WTC11 (cell line): ENCODE data around the gene TUBA1A. TPM values are rescaled to one million over a fixed set of nuclear protein-coding genes. Genes with fewer than 3 reads are reported as not detected.

ENCODE experiments used
- ATAC-seq: fragments of 200-7000 bp; cut with Tn5 transposase; 2 replicates; pipeline ENCODE4 v1.10.0; 2021; ENCODE audit warnings: mild to moderate bottlenecking, moderate library complexity
- CTCF ChIA-PET: fragments of 300-600 bp; sonication (Branson Sonifier 250); formaldehyde crosslinking; loops from one replicate; lab custom pipeline; 2021; ENCODE audit warnings: antibody characterized with exemption; lab: Charles Lee
- POLR2A ChIA-PET: fragments of 350-600 bp; sonication (Branson Sonifier 250); formaldehyde crosslinking; loops from one replicate; lab custom pipeline; 2021; ENCODE audit warnings: antibody characterized with exemption; lab: Charles Lee
- DNase-seq: peaks from one replicate; pipeline ENCODE4 v3.0.0; 2021; ENCODE audit warnings: low spot score
- H3K27ac Mint-ChIP-seq: 2 replicates; pipeline ENCODE4 v1.8.0; 2021; ENCODE audit warnings: mixed read lengths
- H3K27me3 Mint-ChIP-seq: 2 replicates; pipeline ENCODE4 v1.8.0; 2021; ENCODE audit warnings: low read depth, mild to moderate bottlenecking, moderate library complexity, mixed read lengths
- H3K36me3 Mint-ChIP-seq: 2 replicates; pipeline ENCODE4 v1.8.0; 2021; ENCODE audit warnings: mixed read lengths
- H3K4me1 Mint-ChIP-seq: 2 replicates; pipeline ENCODE4 v1.8.0; 2022; ENCODE audit warnings: mixed read lengths
- H3K4me3 Mint-ChIP-seq: 2 replicates; pipeline ENCODE4 v1.8.0; 2021; ENCODE audit warnings: mild to moderate bottlenecking, moderate library complexity, mixed read lengths
- H3K9me3 Mint-ChIP-seq: 2 replicates; pipeline ENCODE4 v1.8.0; 2021; ENCODE audit warnings: mixed read lengths
- CREB1 ChIP-seq: sonication (generic); formaldehyde crosslinking; IDR thresholded peaks from 2 replicates; pipeline ENCODE4 v1.8.0; 2023; ENCODE audit warnings: mild to moderate bottlenecking, missing genetic modification reagents
- ELF4 ChIP-seq: sonication (generic); formaldehyde crosslinking; IDR thresholded peaks from 2 replicates; pipeline ENCODE4 v1.8.1; 2022; ENCODE audit warnings: low read depth, mild to moderate bottlenecking, moderate library complexity, missing genetic modification reagents
- ETV6 ChIP-seq: sonication (generic); formaldehyde crosslinking; IDR thresholded peaks from 2 replicates; pipeline ENCODE4 v1.8.1; 2022; ENCODE audit warnings: mild to moderate bottlenecking, missing genetic modification reagents
- KAT7 ChIP-seq: sonication (generic); formaldehyde crosslinking; IDR thresholded peaks from 2 replicates; pipeline ENCODE4 v1.8.1; 2023; ENCODE audit warnings: missing genetic modification reagents, mild to moderate bottlenecking, borderline replicate concordance
- PREB ChIP-seq: sonication (generic); formaldehyde crosslinking; IDR thresholded peaks from 2 replicates; pipeline ENCODE4 v1.8.1; 2022; ENCODE audit warnings: mild to moderate bottlenecking, missing genetic modification reagents, moderate library complexity, borderline replicate concordance
- RELA ChIP-seq: sonication (generic); formaldehyde crosslinking; IDR thresholded peaks from 2 replicates; pipeline ENCODE4 v1.8.1; 2022; ENCODE audit warnings: missing genetic modification reagents, mild to moderate bottlenecking, borderline replicate concordance
- SMAD4 ChIP-seq: sonication (generic); formaldehyde crosslinking; IDR thresholded peaks from 2 replicates; pipeline ENCODE4 v1.8.0; 2022; ENCODE audit warnings: mild to moderate bottlenecking, missing genetic modification reagents
- TEAD4 ChIP-seq: sonication (generic); formaldehyde crosslinking; IDR thresholded peaks from 2 replicates; pipeline ENCODE4 v1.8.0; 2022; ENCODE audit warnings: mild to moderate bottlenecking, missing genetic modification reagents
- ZNF263 ChIP-seq: sonication (generic); formaldehyde crosslinking; IDR thresholded peaks from 2 replicates; pipeline ENCODE4 v1.8.1; 2022; ENCODE audit warnings: low read depth, mild to moderate bottlenecking, moderate library complexity, missing genetic modification reagents
- total RNA-seq: library from RNA; stranded (reverse); gene quantifications from 3 replicates; pipeline ENCODE4 v1.2.3, GENCODE V29; 2021
- TF ChIP-seq, protein P1 (sequence below): fragments of 250-450 bp; sonication (Bioruptor Pico); IDR thresholded peaks from 2 replicates; pipeline ENCODE4 v1.9.0; 2021; ENCODE audit warnings: moderate library complexity, mild to moderate bottlenecking, inconsistent platforms, borderline replicate concordance
- TF ChIP-seq, protein P2 (sequence below): sonication (generic); formaldehyde crosslinking; IDR thresholded peaks from 2 replicates; pipeline ENCODE4 v1.8.0; 2023; ENCODE audit warnings: missing genetic modification reagents, mild to moderate bottlenecking, borderline replicate concordance
- TF ChIP-seq, protein P3 (sequence below): sonication (generic); formaldehyde crosslinking; IDR thresholded peaks from 2 replicates; pipeline ENCODE4 v1.8.1; 2022; ENCODE audit warnings: low read depth, missing genetic modification reagents, borderline replicate concordance
- TF ChIP-seq, protein P4 (sequence below): sonication (generic); formaldehyde crosslinking; IDR thresholded peaks from 2 replicates; pipeline ENCODE4 v1.8.1; 2023; ENCODE audit warnings: mild to moderate bottlenecking, missing genetic modification reagents, moderate library complexity
- TF ChIP-seq, protein P5 (sequence below): sonication (generic); formaldehyde crosslinking; IDR thresholded peaks from 2 replicates; pipeline ENCODE4 v1.8.1; 2023; ENCODE audit warnings: mild to moderate bottlenecking, missing genetic modification reagents
- TF ChIP-seq, protein P6 (sequence below): sonication (generic); formaldehyde crosslinking; IDR thresholded peaks from 2 replicates; pipeline ENCODE4 v1.8.1; 2022; ENCODE audit warnings: mild to moderate bottlenecking, moderate library complexity, missing genetic modification reagents

Gene TUBA1A
- total RNA-seq, 1 experiment from 2014 or later = 226 TPM

GRCh38 chr12:49206389-49206788, 17.5 kb upstream of the TUBA1A start:
- H3K27ac Mint-ChIP-seq = no peak overlapping the region
- H3K36me3 Mint-ChIP-seq = no peaks in the 10 kb centered on the region
- DNase-seq (no peak), ATAC-seq (no peak)
- ChIA-PET POLR2A (no interaction called here), CTCF (interaction anchor here (0.6 kb wide), 1 partner anchor 749 kb away, joined by 3 read pairs; no protein-coding TSS in a partner anchor)
- H3K4me1 Mint-ChIP-seq = peaks cover 8% of the 10 kb centered on the region
- H3K4me3 Mint-ChIP-seq = no peak overlapping the region
- H3K9me3 Mint-ChIP-seq = no peaks in the 10 kb centered on the region
- TF ChIP-seq, protein P1, sequence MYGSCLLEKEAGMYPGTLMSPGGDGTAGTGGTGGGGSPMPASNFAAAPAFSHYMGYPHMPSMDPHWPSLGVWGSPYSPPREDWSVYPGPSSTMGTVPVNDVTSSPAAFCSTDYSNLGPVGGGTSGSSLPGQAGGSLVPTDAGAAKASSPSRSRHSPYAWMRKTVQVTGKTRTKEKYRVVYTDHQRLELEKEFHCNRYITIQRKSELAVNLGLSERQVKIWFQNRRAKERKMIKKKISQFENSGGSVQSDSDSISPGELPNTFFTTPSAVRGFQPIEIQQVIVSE (CRISPR knock-in tag) = no peak
- TF ChIP-seq, protein P2, sequence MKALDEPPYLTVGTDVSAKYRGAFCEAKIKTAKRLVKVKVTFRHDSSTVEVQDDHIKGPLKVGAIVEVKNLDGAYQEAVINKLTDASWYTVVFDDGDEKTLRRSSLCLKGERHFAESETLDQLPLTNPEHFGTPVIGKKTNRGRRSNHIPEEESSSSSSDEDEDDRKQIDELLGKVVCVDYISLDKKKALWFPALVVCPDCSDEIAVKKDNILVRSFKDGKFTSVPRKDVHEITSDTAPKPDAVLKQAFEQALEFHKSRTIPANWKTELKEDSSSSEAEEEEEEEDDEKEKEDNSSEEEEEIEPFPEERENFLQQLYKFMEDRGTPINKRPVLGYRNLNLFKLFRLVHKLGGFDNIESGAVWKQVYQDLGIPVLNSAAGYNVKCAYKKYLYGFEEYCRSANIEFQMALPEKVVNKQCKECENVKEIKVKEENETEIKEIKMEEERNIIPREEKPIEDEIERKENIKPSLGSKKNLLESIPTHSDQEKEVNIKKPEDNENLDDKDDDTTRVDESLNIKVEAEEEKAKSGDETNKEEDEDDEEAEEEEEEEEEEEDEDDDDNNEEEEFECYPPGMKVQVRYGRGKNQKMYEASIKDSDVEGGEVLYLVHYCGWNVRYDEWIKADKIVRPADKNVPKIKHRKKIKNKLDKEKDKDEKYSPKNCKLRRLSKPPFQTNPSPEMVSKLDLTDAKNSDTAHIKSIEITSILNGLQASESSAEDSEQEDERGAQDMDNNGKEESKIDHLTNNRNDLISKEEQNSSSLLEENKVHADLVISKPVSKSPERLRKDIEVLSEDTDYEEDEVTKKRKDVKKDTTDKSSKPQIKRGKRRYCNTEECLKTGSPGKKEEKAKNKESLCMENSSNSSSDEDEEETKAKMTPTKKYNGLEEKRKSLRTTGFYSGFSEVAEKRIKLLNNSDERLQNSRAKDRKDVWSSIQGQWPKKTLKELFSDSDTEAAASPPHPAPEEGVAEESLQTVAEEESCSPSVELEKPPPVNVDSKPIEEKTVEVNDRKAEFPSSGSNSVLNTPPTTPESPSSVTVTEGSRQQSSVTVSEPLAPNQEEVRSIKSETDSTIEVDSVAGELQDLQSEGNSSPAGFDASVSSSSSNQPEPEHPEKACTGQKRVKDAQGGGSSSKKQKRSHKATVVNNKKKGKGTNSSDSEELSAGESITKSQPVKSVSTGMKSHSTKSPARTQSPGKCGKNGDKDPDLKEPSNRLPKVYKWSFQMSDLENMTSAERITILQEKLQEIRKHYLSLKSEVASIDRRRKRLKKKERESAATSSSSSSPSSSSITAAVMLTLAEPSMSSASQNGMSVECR (CRISPR knock-in tag) = no peak
- TF ChIP-seq, protein P3, sequence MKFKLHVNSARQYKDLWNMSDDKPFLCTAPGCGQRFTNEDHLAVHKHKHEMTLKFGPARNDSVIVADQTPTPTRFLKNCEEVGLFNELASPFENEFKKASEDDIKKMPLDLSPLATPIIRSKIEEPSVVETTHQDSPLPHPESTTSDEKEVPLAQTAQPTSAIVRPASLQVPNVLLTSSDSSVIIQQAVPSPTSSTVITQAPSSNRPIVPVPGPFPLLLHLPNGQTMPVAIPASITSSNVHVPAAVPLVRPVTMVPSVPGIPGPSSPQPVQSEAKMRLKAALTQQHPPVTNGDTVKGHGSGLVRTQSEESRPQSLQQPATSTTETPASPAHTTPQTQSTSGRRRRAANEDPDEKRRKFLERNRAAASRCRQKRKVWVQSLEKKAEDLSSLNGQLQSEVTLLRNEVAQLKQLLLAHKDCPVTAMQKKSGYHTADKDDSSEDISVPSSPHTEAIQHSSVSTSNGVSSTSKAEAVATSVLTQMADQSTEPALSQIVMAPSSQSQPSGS (CRISPR knock-in tag) = no peak
- TF ChIP-seq SMAD4 (no peak), PREB (no peak), CREB1 (no peak), ZNF263 (CRISPR knock-in tag) (no peak), KAT7 (no peak), RELA (no peak), ELF4 (CRISPR knock-in tag) (no peak), TEAD4 (CRISPR knock-in tag) (no peak), ETV6 (CRISPR knock-in tag) (no peak)
- TF ChIP-seq, protein P4, sequence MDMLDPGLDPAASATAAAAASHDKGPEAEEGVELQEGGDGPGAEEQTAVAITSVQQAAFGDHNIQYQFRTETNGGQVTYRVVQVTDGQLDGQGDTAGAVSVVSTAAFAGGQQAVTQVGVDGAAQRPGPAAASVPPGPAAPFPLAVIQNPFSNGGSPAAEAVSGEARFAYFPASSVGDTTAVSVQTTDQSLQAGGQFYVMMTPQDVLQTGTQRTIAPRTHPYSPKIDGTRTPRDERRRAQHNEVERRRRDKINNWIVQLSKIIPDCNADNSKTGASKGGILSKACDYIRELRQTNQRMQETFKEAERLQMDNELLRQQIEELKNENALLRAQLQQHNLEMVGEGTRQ = no peak
- TF ChIP-seq, protein P5, sequence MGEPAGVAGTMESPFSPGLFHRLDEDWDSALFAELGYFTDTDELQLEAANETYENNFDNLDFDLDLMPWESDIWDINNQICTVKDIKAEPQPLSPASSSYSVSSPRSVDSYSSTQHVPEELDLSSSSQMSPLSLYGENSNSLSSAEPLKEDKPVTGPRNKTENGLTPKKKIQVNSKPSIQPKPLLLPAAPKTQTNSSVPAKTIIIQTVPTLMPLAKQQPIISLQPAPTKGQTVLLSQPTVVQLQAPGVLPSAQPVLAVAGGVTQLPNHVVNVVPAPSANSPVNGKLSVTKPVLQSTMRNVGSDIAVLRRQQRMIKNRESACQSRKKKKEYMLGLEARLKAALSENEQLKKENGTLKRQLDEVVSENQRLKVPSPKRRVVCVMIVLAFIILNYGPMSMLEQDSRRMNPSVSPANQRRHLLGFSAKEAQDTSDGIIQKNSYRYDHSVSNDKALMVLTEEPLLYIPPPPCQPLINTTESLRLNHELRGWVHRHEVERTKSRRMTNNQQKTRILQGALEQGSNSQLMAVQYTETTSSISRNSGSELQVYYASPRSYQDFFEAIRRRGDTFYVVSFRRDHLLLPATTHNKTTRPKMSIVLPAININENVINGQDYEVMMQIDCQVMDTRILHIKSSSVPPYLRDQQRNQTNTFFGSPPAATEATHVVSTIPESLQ (CRISPR knock-in tag) = no peak
- TF ChIP-seq, protein P6, sequence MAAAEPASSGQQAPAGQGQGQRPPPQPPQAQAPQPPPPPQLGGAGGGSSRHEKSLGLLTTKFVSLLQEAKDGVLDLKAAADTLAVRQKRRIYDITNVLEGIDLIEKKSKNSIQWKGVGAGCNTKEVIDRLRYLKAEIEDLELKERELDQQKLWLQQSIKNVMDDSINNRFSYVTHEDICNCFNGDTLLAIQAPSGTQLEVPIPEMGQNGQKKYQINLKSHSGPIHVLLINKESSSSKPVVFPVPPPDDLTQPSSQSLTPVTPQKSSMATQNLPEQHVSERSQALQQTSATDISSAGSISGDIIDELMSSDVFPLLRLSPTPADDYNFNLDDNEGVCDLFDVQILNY (CRISPR knock-in tag) = no peak
- no peaks in the 10 kb centered on the region for H3K27me3 Mint-ChIP-seq
